GM12878 (cell line): ENCODE results near the gene HSPE1. TPM values are rescaled to one million over a fixed set of nuclear protein-coding genes. Genes with fewer than 3 reads are reported as not detected.
"Not testable (repeated sequence)": the region's sequence is repeated elsewhere in the genome, so short reads cannot be mapped to it uniquely, and the experiment has no call there.

Source experiments
- ATAC-seq: fragments of 200-7000 bp; cut with Tn5 transposase; 3 replicates; pipeline ENCODE4 v1.9.1; 2020; ENCODE audit warnings: mild to moderate bottlenecking, moderate library complexity
- BruUV-seq: library from RNA; stranded (reverse); fragments of 400-500 nt; replicated peaks from 2 replicates; lab custom pipeline; 2021; lab: Mats Ljungman, UMichigan
- CTCF ChIA-PET: fragments of 300-600 bp; sonication (Branson Sonifier 250); formaldehyde crosslinking; extraction: SDS; loops from one replicate; lab custom pipeline; 2021; ENCODE audit warnings: inconsistent platforms; lab: Yijun Ruan, JAX
- POLR2A ChIA-PET: fragments of 350-600 bp; formaldehyde crosslinking; extraction: SDS; loops from one replicate; lab custom pipeline; 2021; ENCODE audit warnings: inconsistent platforms; lab: Charles Lee
- RAD21 ChIA-PET: fragments of 300-600 bp; sonication (Branson Sonifier 250); formaldehyde crosslinking; loops from one replicate; lab custom pipeline; 2023; ENCODE audit warnings: antibody characterized with exemption; ENCODE audit not compliant: unreplicated experiment; lab: Charles Lee
- SMC1A ChIA-PET: fragments of 300-600 bp; sonication (Branson Sonifier 250); formaldehyde crosslinking; loops from one replicate; lab custom pipeline; 2023; ENCODE audit not compliant: unreplicated experiment, uncharacterized antibody; lab: Charles Lee
- DNase-seq: peaks from one replicate; pipeline ENCODE4 v3.0.0-alpha.2; 2011; ENCODE audit warnings: low read depth, low spot score
- FAIRE-seq: peaks from 3 replicates; lab custom pipeline; 2011; peaks lifted over from hg19 to GRCh38; lab: Jason Lieb, UNC
- H2AFZ ChIP-seq: 2 replicates; pipeline ENCODE4 v1.6.0; 2011; ENCODE audit warnings: low read depth, low read length, control low read depth; ENCODE audit not compliant: control insufficient read depth
- H3K27ac ChIP-seq: 2 replicates; pipeline ENCODE4 v1.5.1; 2011; ENCODE audit warnings: control low read depth; ENCODE audit not compliant: control insufficient read depth, insufficient read depth
- H3K27me3 ChIP-seq, 2 experiments: replicated peaks in 1 of 2; 2 replicates each; pipeline versions ENCODE4 v1.6.0 to v1.6.1; 2011; ENCODE audit warnings: low read length in 1 of 2; ENCODE audit not compliant: control insufficient read depth in 2 of 2, insufficient read depth in 2 of 2
- H3K36me3 ChIP-seq, 2 experiments: 2 replicates each; pipeline ENCODE4 v1.5.1; 2011; ENCODE audit warnings: low read length in 1 of 2; ENCODE audit not compliant: control insufficient read depth in 2 of 2, insufficient read depth in 2 of 2
- H3K4me1 ChIP-seq: 2 replicates; pipeline ENCODE4 v1.6.1; 2011; ENCODE audit warnings: mild to moderate bottlenecking, low read length, moderate library complexity, mixed read lengths; ENCODE audit not compliant: control insufficient read depth, insufficient read depth
- H3K4me2 ChIP-seq: 2 replicates; pipeline ENCODE4 v1.6.0; 2011; ENCODE audit warnings: control low read depth; ENCODE audit not compliant: control insufficient read depth, insufficient read depth
- H3K4me3 ChIP-seq: fragments of 200-600 bp; sonication (generic); 2 replicates; pipeline ENCODE4 v1.5.1; 2016
- H3K79me2 ChIP-seq: 2 replicates; pipeline ENCODE4 v1.6.0; 2011; ENCODE audit warnings: low read length; ENCODE audit not compliant: control insufficient read depth, insufficient read depth
- H3K9ac ChIP-seq: 2 replicates; pipeline ENCODE4 v1.8.0; 2011; ENCODE audit warnings: low read length, control low read depth, mixed read lengths; ENCODE audit not compliant: control insufficient read depth, insufficient read depth
- H3K9me3 ChIP-seq: replicated peaks from 3 replicates; pipeline ENCODE4 v1.5.1; 2011; ENCODE audit warnings: mild to moderate bottlenecking, low read length; ENCODE audit not compliant: control insufficient read depth, insufficient read depth
- H4K20me1 ChIP-seq: 2 replicates; pipeline ENCODE4 v1.6.0; 2011; ENCODE audit not compliant: control insufficient read depth, insufficient read depth
- WGBS: methylation state at CpG from one replicate; pipeline ENCODE4 v1.1.6; 2016; ENCODE audit warnings: low lambda C conversion rate; ENCODE audit not compliant: insufficient replicate concordance, insufficient coverage; ENCODE audit errors: missing lambda C conversion rate; 5-methylcytosine and 5-hydroxymethylcytosine counted together
- in situ Hi-C: fragments of 300-500 bp; cut with MboI; formaldehyde crosslinking; loops from 9 replicates; pipeline ENCODE4 v1.14.3; 2018; ENCODE audit warnings: mixed read lengths
- intact Hi-C: fragments of 100-400 bp; cut with micrococcal nuclease; formaldehyde crosslinking; loops from one replicate; pipeline ENCODE4 v1.14.2; 2022; ENCODE audit not compliant: unreplicated experiment
- polyA plus RNA-seq, 11 experiments: library from polyadenylated mRNA; depleted of rRNA in 4 of 11; unstranded in 6 of 11; stranded (reverse) in 5 of 11; fragments of >200 nt; fragmentation: Nextera tagmentation in 4 of 11; fragmentation: Illumina TruSeq in 1 of 11; extraction: Ambion mirVana in 4 of 11; extraction: Trizol in 1 of 11; gene quantifications; 1 replicate in 1 of 11; 2 replicates in 10 of 11; pipeline versions ENCODE4 v1.2.1 to v1.2.3, GENCODE V29; 2011 to 2016; ENCODE audit warnings: inconsistent platforms in 2 of 11, missing spikeins in 2 of 11, low read depth in 1 of 11
- small RNA-seq: library from RNA; depleted of rRNA; stranded (forward); fragments of <200 nt; gene quantifications from one replicate; pipeline ENCODE3, GENCODE V24; 2014
- total RNA-seq, 4 experiments: library from RNA; depleted of rRNA in 3 of 4; stranded (reverse); fragments of >200 nt in 3 of 4; fragmentation: Illumina TruSeq in 1 of 4; extraction: Trizol in 1 of 4; gene quantifications; 2 replicates each; pipeline versions ENCODE4 v1.2.1 to v1.2.3, GENCODE V29; 2013 to 2021

HSPE1 gene
- total and polyA plus RNA-seq, 10 of the 15 experiments (the other 5 are each of a cell fraction or from before 2014, with no cell fraction given): 180 to 1,096 (median 505) TPM

DNA sequence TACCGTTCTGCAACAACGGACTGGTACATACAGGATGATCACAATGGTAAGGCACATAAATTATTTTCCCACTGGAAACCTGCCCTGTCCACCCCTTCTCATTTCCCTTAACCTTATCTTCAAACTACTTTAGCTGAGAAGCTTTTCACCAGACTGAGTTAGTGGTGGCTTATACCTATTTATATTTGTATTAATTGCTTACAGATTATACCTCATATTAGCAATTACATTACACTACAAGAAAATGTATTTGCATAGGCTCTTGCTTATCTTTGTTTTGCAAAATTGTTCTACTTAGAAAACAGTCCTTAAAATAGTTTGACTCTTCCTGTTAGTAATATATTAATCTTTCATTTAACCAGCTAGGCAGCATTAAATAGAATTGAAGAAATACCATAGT, 51.1 kb downstream of the HSPE1 start:
- WGBS: 98% methylated on average over 2 of the region's 2 CpGs
- H3K9me3 ChIP-seq, SMC1A ChIA-PET, in situ Hi-C loops, H3K27me3 ChIP-seq, H3K79me2 ChIP-seq, H3K9ac ChIP-seq, H4K20me1 ChIP-seq, RAD21 ChIA-PET, ATAC-seq, BruUV-seq, H3K4me1 ChIP-seq, DNase-seq, H3K4me3 ChIP-seq, H3K27ac ChIP-seq, POLR2A ChIA-PET, H2AFZ ChIP-seq, H3K4me2 ChIP-seq, intact Hi-C loops, CTCF ChIA-PET: not testable (repeated sequence)
- FAIRE-seq: peak; percentile 52
- peaks cover 0 to 17% of the 10 kb centered on the region in 2 experiments; a peak in 2 of 4 replicates for H3K36me3 ChIP-seq

Small RNA genes within 50 kb of the gene (small RNA-seq; reads per million reads assigned to genes)
- not detected for gene AC020550.1

Other genes with a start within 250 kb of the HSPE1 start
- 63.7 and 65.1 TPM in 2 replicates for gene ANKRD44, start 189.6 kb upstream of the HSPE1 start, total RNA-seq (2014; rRNA removed)
- 62.5 and 68.9 TPM in 2 replicates for gene ANKRD44, start 189.6 kb upstream of the HSPE1 start, total RNA-seq (2014; rRNA removed; fragmentation: Illumina TruSeq; extraction: Trizol)
- gene ANKRD44, start 189.6 kb upstream of the HSPE1 start, total RNA-seq (2021): 93.8 and 96.3 TPM in 2 replicates
- 96.4 and 99.1 TPM in 2 replicates for gene ANKRD44, start 189.6 kb upstream of the HSPE1 start, polyA plus RNA-seq (2011; rRNA removed)
- 88.5 and 110 TPM in 2 replicates for gene ANKRD44, start 189.6 kb upstream of the HSPE1 start, polyA plus RNA-seq (2014; fragmentation: Illumina TruSeq; extraction: Trizol)
- 10 to 100 TPM; 19.1 to 29.1 TPM for gene ANKRD44, start 189.6 kb upstream of the HSPE1 start, polyA plus RNA-seq (2014; fragmentation: Nextera tagmentation; extraction: Ambion mirVana)
- gene ANKRD44, start 189.6 kb upstream of the HSPE1 start, polyA plus RNA-seq (2014; rRNA removed): 41.8 and 56.8 TPM in 2 replicates
- 10 to 100 TPM; 34.8 to 38.6 TPM for gene ANKRD44, start 189.6 kb upstream of the HSPE1 start, polyA plus RNA-seq (2016; fragmentation: Nextera tagmentation; extraction: Ambion mirVana)
- gene SF3B1, start 65.4 kb upstream of the HSPE1 start, total RNA-seq (2014; rRNA removed): 236 and 277 TPM in 2 replicates
- gene SF3B1, start 65.4 kb upstream of the HSPE1 start, total RNA-seq (2014; rRNA removed; fragmentation: Illumina TruSeq; extraction: Trizol): 241 and 248 TPM in 2 replicates
- 262 and 263 TPM in 2 replicates for gene SF3B1, start 65.4 kb upstream of the HSPE1 start, total RNA-seq (2021)
- 565 and 880 TPM in 2 replicates for gene SF3B1, start 65.4 kb upstream of the HSPE1 start, polyA plus RNA-seq (2011; rRNA removed)
- gene SF3B1, start 65.4 kb upstream of the HSPE1 start, polyA plus RNA-seq (2014; fragmentation: Illumina TruSeq; extraction: Trizol): 324 and 460 TPM in 2 replicates
- gene SF3B1, start 65.4 kb upstream of the HSPE1 start, polyA plus RNA-seq (2014; fragmentation: Nextera tagmentation; extraction: Ambion mirVana): 100 to 1,000 TPM; 163 to 170 TPM
- 150 and 191 TPM in 2 replicates for gene SF3B1, start 65.4 kb upstream of the HSPE1 start, polyA plus RNA-seq (2014; rRNA removed)
- 100 to 1,000 TPM; 232 to 246 TPM for gene SF3B1, start 65.4 kb upstream of the HSPE1 start, polyA plus RNA-seq (2016; fragmentation: Nextera tagmentation; extraction: Ambion mirVana)
- gene COQ10B, start 46.8 kb upstream of the HSPE1 start, total RNA-seq (2014; rRNA removed): 14.5 and 17.3 TPM in 2 replicates
- gene COQ10B, start 46.8 kb upstream of the HSPE1 start, total RNA-seq (2014; rRNA removed; fragmentation: Illumina TruSeq; extraction: Trizol): 16.9 and 18.2 TPM in 2 replicates
- 9.9 and 10.3 TPM in 2 replicates for gene COQ10B, start 46.8 kb upstream of the HSPE1 start, total RNA-seq (2021)
- gene COQ10B, start 46.8 kb upstream of the HSPE1 start, polyA plus RNA-seq (2011; rRNA removed): 3.6 and 4.5 TPM in 2 replicates
- gene COQ10B, start 46.8 kb upstream of the HSPE1 start, polyA plus RNA-seq (2014; fragmentation: Illumina TruSeq; extraction: Trizol): 13.2 and 18.9 TPM in 2 replicates
- 10 to 100 TPM in 1 of 2 experiments, 1 to 10 TPM in 1; 7.7 to 13.1 TPM for gene COQ10B, start 46.8 kb upstream of the HSPE1 start, polyA plus RNA-seq (2014; fragmentation: Nextera tagmentation; extraction: Ambion mirVana)
- 7.3 and 8.3 TPM in 2 replicates for gene COQ10B, start 46.8 kb upstream of the HSPE1 start, polyA plus RNA-seq (2014; rRNA removed)
- gene COQ10B, start 46.8 kb upstream of the HSPE1 start, polyA plus RNA-seq (2016; fragmentation: Nextera tagmentation; extraction: Ambion mirVana): 10 to 100 TPM; 21.8 to 23.2 TPM
- 345 and 394 TPM in 2 replicates for gene HSPD1, start 539 bp upstream of the HSPE1 start, total RNA-seq (2014; rRNA removed)
- 701 and 730 TPM in 2 replicates for gene HSPD1, start 539 bp upstream of the HSPE1 start, total RNA-seq (2014; rRNA removed; fragmentation: Illumina TruSeq; extraction: Trizol)
- gene HSPD1, start 539 bp upstream of the HSPE1 start, total RNA-seq (2021): 578 and 595 TPM in 2 replicates
- gene HSPD1, start 539 bp upstream of the HSPE1 start, polyA plus RNA-seq (2011; rRNA removed): 529 and 804 TPM in 2 replicates
- gene HSPD1, start 539 bp upstream of the HSPE1 start, polyA plus RNA-seq (2014; fragmentation: Illumina TruSeq; extraction: Trizol): 812 and 992 TPM in 2 replicates
- gene HSPD1, start 539 bp upstream of the HSPE1 start, polyA plus RNA-seq (2014; fragmentation: Nextera tagmentation; extraction: Ambion mirVana): 100 to 1,000 TPM; 659 to 997 TPM
- 430 and 462 TPM in 2 replicates for gene HSPD1, start 539 bp upstream of the HSPE1 start, polyA plus RNA-seq (2014; rRNA removed)
- gene HSPD1, start 539 bp upstream of the HSPE1 start, polyA plus RNA-seq (2016; fragmentation: Nextera tagmentation; extraction: Ambion mirVana): 1,000 to 10,000 TPM; 1,157 to 1,169 TPM
- gene MOB4, start 15.7 kb downstream of the HSPE1 start, total RNA-seq (2014; rRNA removed): 16.8 and 23.0 TPM in 2 replicates
- gene MOB4, start 15.7 kb downstream of the HSPE1 start, total RNA-seq (2014; rRNA removed; fragmentation: Illumina TruSeq; extraction: Trizol): 23.7 and 24.9 TPM in 2 replicates
- 13.5 and 16.1 TPM in 2 replicates for gene MOB4, start 15.7 kb downstream of the HSPE1 start, total RNA-seq (2021)
- 36.6 and 75.5 TPM in 2 replicates for gene MOB4, start 15.7 kb downstream of the HSPE1 start, polyA plus RNA-seq (2011; rRNA removed)
- gene MOB4, start 15.7 kb downstream of the HSPE1 start, polyA plus RNA-seq (2014; fragmentation: Illumina TruSeq; extraction: Trizol): 17.0 and 22.1 TPM in 2 replicates
- 10 to 100 TPM; 40.6 to 43.4 TPM for gene MOB4, start 15.7 kb downstream of the HSPE1 start, polyA plus RNA-seq (2014; fragmentation: Nextera tagmentation; extraction: Ambion mirVana)
- gene MOB4, start 15.7 kb downstream of the HSPE1 start, polyA plus RNA-seq (2014; rRNA removed): 17.1 and 28.2 TPM in 2 replicates
- gene MOB4, start 15.7 kb downstream of the HSPE1 start, polyA plus RNA-seq (2016; fragmentation: Nextera tagmentation; extraction: Ambion mirVana): 10 to 100 TPM; 42.2 to 44.2 TPM
- gene RFTN2, start 175.2 kb downstream of the HSPE1 start, total RNA-seq (2014; rRNA removed): not detected in 2 replicates
- not detected in 2 replicates for gene RFTN2, start 175.2 kb downstream of the HSPE1 start, total RNA-seq (2014; rRNA removed; fragmentation: Illumina TruSeq; extraction: Trizol)
- not detected in 2 replicates for gene RFTN2, start 175.2 kb downstream of the HSPE1 start, total RNA-seq (2021)
- not detected in 2 replicates for gene RFTN2, start 175.2 kb downstream of the HSPE1 start, polyA plus RNA-seq (2011; rRNA removed)
- gene RFTN2, start 175.2 kb downstream of the HSPE1 start, polyA plus RNA-seq (2014; fragmentation: Illumina TruSeq; extraction: Trizol): not detected in 2 replicates
- not detected for gene RFTN2, start 175.2 kb downstream of the HSPE1 start, polyA plus RNA-seq (2014; fragmentation: Nextera tagmentation; extraction: Ambion mirVana)
- not detected in 2 replicates for gene RFTN2, start 175.2 kb downstream of the HSPE1 start, polyA plus RNA-seq (2014; rRNA removed)
- gene RFTN2, start 175.2 kb downstream of the HSPE1 start, polyA plus RNA-seq (2016; fragmentation: Nextera tagmentation; extraction: Ambion mirVana): under 1 TPM; 0.09 to 0.23 TPM
- gene MARS2, start 205.0 kb downstream of the HSPE1 start, total RNA-seq (2014; rRNA removed): 22.5 and 22.9 TPM in 2 replicates
- 13.9 and 14.1 TPM in 2 replicates for gene MARS2, start 205.0 kb downstream of the HSPE1 start, total RNA-seq (2014; rRNA removed; fragmentation: Illumina TruSeq; extraction: Trizol)
- gene MARS2, start 205.0 kb downstream of the HSPE1 start, total RNA-seq (2021): 21.7 and 22.7 TPM in 2 replicates
- gene MARS2, start 205.0 kb downstream of the HSPE1 start, polyA plus RNA-seq (2011; rRNA removed): 9.1 and 14.4 TPM in 2 replicates
- 20.1 and 21.5 TPM in 2 replicates for gene MARS2, start 205.0 kb downstream of the HSPE1 start, polyA plus RNA-seq (2014; fragmentation: Illumina TruSeq; extraction: Trizol)
- 1 to 10 TPM; 4.0 to 6.9 TPM for gene MARS2, start 205.0 kb downstream of the HSPE1 start, polyA plus RNA-seq (2014; fragmentation: Nextera tagmentation; extraction: Ambion mirVana)
- 18.0 and 18.2 TPM in 2 replicates for gene MARS2, start 205.0 kb downstream of the HSPE1 start, polyA plus RNA-seq (2014; rRNA removed)
- gene MARS2, start 205.0 kb downstream of the HSPE1 start, polyA plus RNA-seq (2016; fragmentation: Nextera tagmentation; extraction: Ambion mirVana): 10 to 100 TPM; 19.0 to 22.4 TPM